Right ventricle myocardium superior (tissue), 1 donor: Measurements from ENCODE around the gene AGAP2. TPM values are rescaled to one million over a fixed set of nuclear protein-coding genes. Genes with fewer than 3 reads are reported as not detected.
"Not testable (repeated sequence)": the region's sequence is repeated elsewhere in the genome, so short reads cannot be mapped to it uniquely, and the experiment has no call there.

Source experiments
- ATAC-seq: fragments of 200-7000 bp; cut with Tn5 transposase; one replicate; pipeline ENCODE4 v1.9.1; 2020; ENCODE audit warnings: mild to moderate bottlenecking; ENCODE audit not compliant: poor library complexity
- DNase-seq: peaks from one replicate; pipeline ENCODE4 v3.0.0-alpha.2; 2020
- intact Hi-C: fragments of 100-400 bp; cut with DNase I; formaldehyde crosslinking; loops from one replicate; pipeline ENCODE4 v1.11.2; 2022
- total RNA-seq: library from RNA; stranded (reverse); fragmentation: NEBNext Ultra II Directional; extraction: Animal tissue kit (Norgen Biotek cat#: 25700); gene quantifications from one replicate; pipeline ENCODE4 v1.2.1, GENCODE V29; 2021
- donor health status: DM: no; HTN: yes; CAD: no; lungs with severe emphysema.

The AGAP2 gene
- total RNA-seq, 1 donor from 2014 or later, result 6.6 TPM

GRCh38 chr12:57729321-57729844, 9.2 kb downstream of the AGAP2 start:
- ATAC-seq (no peak), DNase-seq (no peak)
- intact Hi-C loops, result no loop called here

- DNase-seq, result peak; percentile 42
- no peak for ATAC-seq
- intact Hi-C loops, result no loop called here
Observed at GRCh38 chr12:57727758-57728395, 10.7 kb downstream of the AGAP2 start.

- intact Hi-C loops, result no loop called here
- ATAC-seq (peak; percentile 59), DNase-seq (peak; percentile 74)
Observed at GRCh38 chr12:57726884-57727757, 11.4 kb downstream of the AGAP2 start.

GRCh38 chr12:57726151-57726883, 12.2 kb downstream of the AGAP2 start:
- DNase-seq, result peak; percentile 85
- ATAC-seq, result peak; percentile 77
- intact Hi-C loops, result no loop called here

GRCh38 chr12:57725851-57726150, 12.7 kb downstream of the AGAP2 start:
- no peak for ATAC-seq
- intact Hi-C loops, result no loop called here

GRCh38 chr12:57724936-57725740, 13.4 kb downstream of the AGAP2 start:
- no peak for DNase-seq
- ATAC-seq, result no peak
- intact Hi-C loops, result no loop called here

More at GRCh38 chr12:57725851-57726150, 12.7 kb downstream of the AGAP2 start:
- DNase-seq, result no peak

DNA sequence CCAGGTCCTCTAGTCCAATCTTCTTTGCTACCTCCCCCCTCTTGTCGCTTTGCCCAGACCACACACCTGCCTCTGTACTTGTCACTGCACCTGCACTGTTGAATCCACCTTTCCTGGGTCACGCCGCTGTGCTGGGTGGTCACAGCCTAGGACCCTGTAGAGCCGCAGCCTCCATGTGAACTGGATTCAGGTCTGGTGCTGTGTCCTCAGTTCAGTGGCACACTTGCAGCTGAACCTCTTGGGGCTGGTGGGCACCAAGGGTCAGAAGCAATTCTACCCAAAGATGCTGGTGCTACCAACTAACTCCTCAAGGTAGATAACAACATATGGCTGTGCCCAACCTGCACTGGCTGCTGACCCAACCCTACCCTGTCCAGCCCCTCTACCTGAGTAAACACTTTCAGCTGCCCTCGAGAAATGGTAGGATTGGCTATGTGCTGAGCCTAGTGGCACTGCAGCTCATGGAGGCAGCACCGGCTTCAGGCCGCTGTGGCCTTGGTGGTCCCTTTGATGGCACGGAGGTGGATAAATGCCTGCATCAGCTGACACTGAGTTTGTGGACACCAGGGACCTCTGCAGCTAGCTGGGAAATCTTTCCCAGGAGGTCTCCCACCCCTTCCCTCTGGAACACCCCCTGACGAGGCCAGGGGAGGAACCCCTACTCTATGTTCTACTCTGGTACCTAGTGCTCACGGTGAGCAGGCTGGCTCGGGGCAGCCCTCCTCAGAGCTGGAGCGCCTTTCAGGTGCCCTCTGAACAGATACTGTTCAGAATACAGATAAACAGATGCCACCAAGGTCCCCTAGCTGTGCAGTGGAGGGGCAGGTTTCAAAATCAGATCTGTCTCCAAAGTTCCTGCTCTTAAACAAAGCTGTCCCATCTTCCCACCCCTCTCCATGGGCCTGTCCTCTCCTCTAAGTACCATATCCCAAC, 14.3 kb downstream of the AGAP2 start:
- ATAC-seq (no peak), DNase-seq (no peak)
- intact Hi-C loops, result no loop called here

DNA sequence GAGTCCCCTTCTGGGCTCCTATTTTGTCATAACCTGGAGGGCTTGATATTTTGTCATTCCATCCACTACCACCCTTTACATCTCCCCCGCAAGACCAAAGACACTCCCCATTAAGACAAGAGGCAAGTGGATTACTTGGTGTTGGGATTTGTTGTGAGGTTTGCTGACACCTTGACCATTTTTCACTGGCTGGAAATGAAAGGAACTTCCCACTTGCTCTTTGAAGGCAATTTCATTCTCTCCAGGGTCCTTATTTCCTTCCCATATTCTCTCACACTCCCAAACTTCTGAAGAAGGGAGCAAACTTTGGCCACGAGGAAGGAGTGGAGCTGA, 14.9 kb downstream of the AGAP2 start:
- intact Hi-C loops, result no loop called here
- DNase-seq, result no peak
- ATAC-seq, result no peak

GRCh38 chr12:57722716-57723629, 15.6 kb downstream of the AGAP2 start:
- DNase-seq (no peak), ATAC-seq (no peak)
- intact Hi-C loops, result no loop called here

GRCh38 chr12:57721846-57722608, 16.5 kb downstream of the AGAP2 start:
- DNase-seq, intact Hi-C loops, ATAC-seq: not testable (repeated sequence)

- DNase-seq, result no peak
- intact Hi-C loops, result no loop called here
- no peak for ATAC-seq
Observed at GRCh38 chr12:57720606-57721595, 17.6 kb downstream of the AGAP2 start.

GRCh38 chr12:57719777-57720605, 18.6 kb downstream of the AGAP2 start:
- intact Hi-C loops, result no loop called here
- no peak for ATAC-seq
- DNase-seq, result no peak

DNA sequence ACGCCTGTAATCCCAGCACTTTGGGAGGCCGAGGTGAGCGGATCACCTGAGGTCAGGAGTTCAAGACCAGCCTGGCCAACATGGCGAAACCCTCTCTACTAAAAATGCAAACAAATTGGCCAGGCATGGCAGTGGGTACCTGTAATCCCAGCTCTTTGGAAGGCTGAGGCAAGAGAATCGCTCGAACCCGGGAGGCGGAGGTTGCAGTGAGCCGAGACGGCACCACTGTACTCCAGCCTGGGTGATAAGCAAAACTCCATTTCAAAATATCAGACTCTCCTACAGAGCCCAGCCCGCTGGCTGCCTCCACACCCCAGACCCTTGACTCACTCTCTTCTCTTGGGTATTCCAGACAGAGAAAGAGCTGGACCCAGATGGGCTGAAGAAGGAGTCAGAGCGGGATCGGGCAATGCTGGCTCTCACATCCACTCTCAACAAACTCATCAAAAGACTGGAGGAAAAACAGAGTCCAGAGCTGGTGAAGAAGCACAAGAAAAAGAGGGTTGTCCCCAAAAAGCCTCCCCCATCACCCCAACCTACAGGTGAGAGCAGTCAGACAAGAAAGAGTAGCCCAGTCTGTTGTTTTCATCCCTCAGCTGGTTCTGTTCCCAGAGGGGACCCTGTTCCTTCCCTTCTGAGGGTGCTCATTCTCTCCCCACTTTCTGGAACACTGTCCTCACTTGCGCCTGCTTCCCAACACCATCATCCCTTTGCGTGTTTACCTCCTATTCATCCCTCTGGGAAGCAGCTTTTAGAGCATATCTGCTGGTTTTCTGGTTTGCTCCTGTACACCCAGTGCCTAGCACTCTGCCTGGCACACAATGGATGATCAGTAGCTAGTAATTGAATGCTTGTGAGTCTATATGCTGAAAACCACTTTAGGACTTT, 19.7 kb downstream of the AGAP2 start:
- no peak for DNase-seq
- ATAC-seq, result no peak
- intact Hi-C loops, result no loop called here
